SU-DHL-6 (cell line): ENCODE measurements around the gene NEUROG1.

Experiments
- H2AFZ ChIP-seq: fragments of 200-600 bp; sonication (generic); 2 replicates; pipeline ENCODE4 v1.6.1; 2014; ENCODE audit warnings: low read depth, mild to moderate bottlenecking, moderate library complexity, mixed read lengths, antibody characterized with exemption, low read length; ENCODE audit not compliant: severe bottlenecking
- H3F3A ChIP-seq: fragments of 200-600 bp; shearing (Covaris generic); 2 replicates; pipeline ENCODE4 v1.6.0; 2016; ENCODE audit warnings: antibody characterized with exemption, mild to moderate bottlenecking; ENCODE audit not compliant: insufficient read depth
- H3K27ac ChIP-seq: fragments of 200-600 bp; sonication (generic); 2 replicates; pipeline ENCODE4 v1.5.1; 2016; ENCODE audit warnings: low read depth, mild to moderate bottlenecking, low read length, moderate library complexity, mixed read lengths
- H3K27me3 ChIP-seq: fragments of 200-600 bp; sonication (generic), shearing (Covaris generic); 2 replicates; pipeline ENCODE4 v1.6.0; 2014; ENCODE audit warnings: mild to moderate bottlenecking, low read length
- H3K36me3 ChIP-seq: fragments of 200-600 bp; sonication (generic); 2 replicates; pipeline ENCODE4 v1.6.1; 2014; ENCODE audit warnings: mild to moderate bottlenecking, low read length, mixed read lengths
- H3K4me2 ChIP-seq: fragments of 300-600, 200-600 bp; shearing (Covaris generic), sonication (generic); 2 replicates; pipeline ENCODE4 v1.6.0; 2014; ENCODE audit warnings: low read length, low read depth, mild to moderate bottlenecking; ENCODE audit not compliant: poor library complexity, severe bottlenecking
- H3K4me3 ChIP-seq: fragments of 200-600 bp; sonication (generic); 2 replicates; pipeline ENCODE4 v1.5.1; 2014; ENCODE audit warnings: antibody characterized with exemption, low read length, mild to moderate bottlenecking, mixed read lengths; ENCODE audit not compliant: insufficient read depth, poor library complexity, severe bottlenecking
- H3K79me2 ChIP-seq: fragments of 200-600 bp; sonication (generic); 2 replicates; pipeline ENCODE4 v1.6.1; 2014; ENCODE audit warnings: mild to moderate bottlenecking, low read length, moderate library complexity; ENCODE audit not compliant: insufficient read depth
- H3K9ac ChIP-seq: fragments of 200-600 bp; sonication (generic); 2 replicates; pipeline ENCODE4 v1.7.0; 2014; ENCODE audit warnings: mild to moderate bottlenecking, low read length
- H3K9me2 ChIP-seq: fragments of 200-600 bp; sonication (generic); replicated peaks from 2 replicates; pipeline ENCODE4 v1.6.1; 2014; ENCODE audit warnings: low read length; ENCODE audit not compliant: insufficient read depth
- H3K9me3 ChIP-seq: fragments of 200-600 bp; sonication (generic); 2 replicates; pipeline ENCODE4 v1.6.1; 2014; ENCODE audit warnings: low read length, mixed read lengths; ENCODE audit not compliant: insufficient read depth
- H4K20me1 ChIP-seq: fragments of 200-600 bp; sonication (generic); 2 replicates; pipeline ENCODE4 v1.6.1; 2014; ENCODE audit warnings: low read depth, mild to moderate bottlenecking, antibody characterized with exemption, low read length, moderate library complexity, mixed read lengths
- EZH2phosphoT487 ChIP-seq: fragments of 200-600 bp; sonication (generic), shearing (Covaris generic); conservative IDR thresholded peaks from 2 replicates; pipeline ENCODE4 v1.6.1; 2018; ENCODE audit warnings: mild to moderate bottlenecking, antibody characterized with exemption, low read length, moderate library complexity, mixed read lengths
- TF ChIP-seq, protein P1 (sequence below): fragments of 200-600 bp; sonication (generic); IDR thresholded peaks from one replicate; pipeline ENCODE4 v1.5.1; 2017; ENCODE audit warnings: antibody characterized with exemption, mild to moderate bottlenecking, low read length, moderate library complexity; ENCODE audit not compliant: insufficient read depth, poor library complexity, severe bottlenecking

NEUROG1 gene

DNA sequence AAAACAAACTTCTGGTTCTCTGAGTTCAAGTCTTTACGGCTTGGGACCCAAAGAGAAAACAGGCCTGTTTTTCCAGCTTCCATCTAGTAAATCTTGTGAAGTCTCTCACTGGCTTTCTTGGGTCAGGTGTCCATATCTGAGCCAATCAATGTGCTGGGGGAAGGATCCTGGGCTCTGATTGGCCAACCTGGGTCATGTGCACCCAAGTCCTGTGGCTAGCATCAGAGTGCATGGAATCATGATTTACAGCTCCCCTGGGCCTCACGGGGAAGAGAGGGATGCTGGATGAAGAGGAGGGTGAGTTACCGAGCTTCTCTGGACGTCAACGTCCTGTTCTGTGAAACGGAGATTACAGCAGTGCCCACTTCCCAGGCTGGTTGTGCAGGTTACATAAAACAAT lies 23.6 kb upstream of the NEUROG1 start:
- TF ChIP-seq EZH2phosphoT487: no peak
- TF ChIP-seq, protein P1, sequence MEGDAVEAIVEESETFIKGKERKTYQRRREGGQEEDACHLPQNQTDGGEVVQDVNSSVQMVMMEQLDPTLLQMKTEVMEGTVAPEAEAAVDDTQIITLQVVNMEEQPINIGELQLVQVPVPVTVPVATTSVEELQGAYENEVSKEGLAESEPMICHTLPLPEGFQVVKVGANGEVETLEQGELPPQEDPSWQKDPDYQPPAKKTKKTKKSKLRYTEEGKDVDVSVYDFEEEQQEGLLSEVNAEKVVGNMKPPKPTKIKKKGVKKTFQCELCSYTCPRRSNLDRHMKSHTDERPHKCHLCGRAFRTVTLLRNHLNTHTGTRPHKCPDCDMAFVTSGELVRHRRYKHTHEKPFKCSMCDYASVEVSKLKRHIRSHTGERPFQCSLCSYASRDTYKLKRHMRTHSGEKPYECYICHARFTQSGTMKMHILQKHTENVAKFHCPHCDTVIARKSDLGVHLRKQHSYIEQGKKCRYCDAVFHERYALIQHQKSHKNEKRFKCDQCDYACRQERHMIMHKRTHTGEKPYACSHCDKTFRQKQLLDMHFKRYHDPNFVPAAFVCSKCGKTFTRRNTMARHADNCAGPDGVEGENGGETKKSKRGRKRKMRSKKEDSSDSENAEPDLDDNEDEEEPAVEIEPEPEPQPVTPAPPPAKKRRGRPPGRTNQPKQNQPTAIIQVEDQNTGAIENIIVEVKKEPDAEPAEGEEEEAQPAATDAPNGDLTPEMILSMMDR: no peak
- H3F3A ChIP-seq: no peaks in the 10 kb centered on the region
- peak overlapping the region; percentile 47 for H2AFZ ChIP-seq
- H3K79me2 ChIP-seq: no peaks in the 10 kb centered on the region
- H3K4me3 ChIP-seq: no peak overlapping the region
- H3K9ac ChIP-seq: no peak overlapping the region
- H3K27ac ChIP-seq: no peak overlapping the region
- no peaks in the 10 kb centered on the region for H3K9me3 ChIP-seq
- no peaks in the 10 kb centered on the region for H3K9me2 ChIP-seq
- no peak overlapping the region for H3K4me2 ChIP-seq
- no peaks in the 10 kb centered on the region for H4K20me1 ChIP-seq
- H3K36me3 ChIP-seq: no peaks in the 10 kb centered on the region
- 0 out of 2 replicates have a peak, but pooled peaks cover 4% of the 10 kb centered on the region for H3K27me3 ChIP-seq

DNA sequence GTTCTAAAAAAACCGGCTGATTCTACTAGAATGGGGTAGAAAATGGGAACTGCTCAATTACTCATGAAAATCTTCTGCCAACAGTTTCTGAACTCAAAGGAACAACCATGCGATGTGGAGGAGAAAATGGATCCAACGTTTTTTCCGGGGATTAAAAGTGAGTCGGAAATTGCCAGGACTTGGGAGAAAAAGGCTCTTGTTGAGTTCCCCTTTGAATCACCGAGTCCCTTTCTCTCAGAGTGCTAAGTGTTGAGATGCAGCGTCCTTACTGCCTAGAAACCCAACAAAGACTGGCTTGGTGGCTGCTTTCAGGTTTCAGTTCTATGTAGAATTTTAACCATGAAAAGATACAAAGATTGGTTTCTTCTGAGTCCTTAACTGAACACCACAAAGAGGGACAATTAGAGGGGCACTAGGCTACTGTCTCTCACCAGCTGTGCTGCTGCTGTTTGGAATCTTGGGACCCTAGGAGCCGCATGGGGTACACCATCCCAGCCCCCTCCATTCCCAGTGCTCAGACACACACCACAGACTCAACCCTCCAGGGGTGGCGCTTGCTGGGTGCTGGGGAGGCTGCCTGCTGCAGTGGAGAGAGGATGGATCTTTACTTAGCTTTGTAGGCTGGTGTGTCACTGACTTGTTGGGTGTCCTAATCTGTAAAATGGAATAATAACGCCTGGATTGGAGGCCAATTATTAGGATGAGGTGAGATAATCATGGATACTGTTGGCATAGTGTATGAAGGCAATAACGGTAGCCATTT lies 21.5 kb upstream of the NEUROG1 start:
- Histone ChIP-seq H3K27me3 (0 out of 2 replicates have a peak, but pooled peaks cover 4% of the 10 kb centered on the region), H4K20me1 (no peaks in the 10 kb centered on the region), H3F3A (no peaks in the 10 kb centered on the region), H3K79me2 (no peaks in the 10 kb centered on the region), H3K9ac (no peak overlapping the region), H3K27ac (no peak overlapping the region), H3K4me2 (no peak overlapping the region), H3K36me3 (no peaks in the 10 kb centered on the region), H2AFZ (no peak overlapping the region), H3K9me2 (no peaks in the 10 kb centered on the region), H3K9me3 (no peaks in the 10 kb centered on the region), H3K4me3 (no peak overlapping the region)
- no peak for TF ChIP-seq EZH2phosphoT487
- TF ChIP-seq, protein P1: no peak

DNA sequence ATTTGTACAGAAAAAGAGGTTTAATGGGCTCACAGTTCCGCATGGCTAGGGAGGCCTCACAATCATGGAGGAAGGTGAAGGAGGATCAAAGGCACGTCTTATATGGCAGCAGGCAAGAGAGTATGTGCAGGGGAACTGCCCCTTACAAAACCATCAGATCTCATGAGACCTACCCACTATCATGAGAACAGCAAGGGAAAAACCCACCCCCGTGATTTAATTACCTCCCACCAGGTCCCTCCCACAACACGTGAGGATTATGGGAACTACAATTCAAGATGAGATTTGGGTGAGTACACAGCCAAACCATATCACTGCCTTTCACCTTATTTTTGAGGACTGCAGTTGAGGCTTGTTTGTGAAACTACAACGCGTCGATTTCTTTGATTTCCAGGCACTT lies 20.9 kb upstream of the NEUROG1 start:
- Histone ChIP-seq H3K9ac (no peak overlapping the region), H3K4me2 (no peak overlapping the region), H3K9me2 (no peaks in the 10 kb centered on the region), H2AFZ (no peak overlapping the region), H3K36me3 (no peaks in the 10 kb centered on the region), H3K9me3 (no peaks in the 10 kb centered on the region), H3K27ac (no peak overlapping the region), H3F3A (no peaks in the 10 kb centered on the region), H3K27me3 (0 out of 2 replicates have a peak, but pooled peaks cover 4% of the 10 kb centered on the region), H3K79me2 (no peaks in the 10 kb centered on the region), H3K4me3 (no peak overlapping the region), H4K20me1 (no peaks in the 10 kb centered on the region)
- no peak for TF ChIP-seq EZH2phosphoT487
- TF ChIP-seq, protein P1: no peak
